Measurements from ENCODE around the gene SKAP2.

The SKAP2 gene

DNA sequence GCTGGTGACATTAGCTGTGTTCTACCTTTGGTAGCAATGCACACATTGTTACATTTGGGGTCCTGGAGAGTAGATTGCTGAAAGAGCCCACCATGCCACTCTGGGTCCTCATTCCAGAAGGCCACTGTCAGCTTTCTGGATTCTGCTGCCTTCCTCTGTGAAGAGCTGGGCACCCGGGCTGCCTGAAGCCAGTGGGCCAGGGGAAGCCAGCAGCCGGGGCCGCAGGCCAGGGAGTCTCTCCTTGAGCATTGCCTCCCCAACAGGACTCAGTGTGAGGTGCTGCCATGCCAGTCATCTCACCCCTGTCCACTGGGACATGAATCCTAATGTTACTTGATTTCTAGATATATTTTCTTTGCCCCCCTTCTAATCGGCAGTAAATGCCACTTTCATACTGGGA lies 234.0 kb downstream of the SKAP2 start:
- in situ Hi-C loops (cut with HindIII; ENCODE audit: low sequenced_read_pairs) = no loop called here
- H3K4me3 ChIP-seq (ENCODE audit: low read depth, low read length) = no peak overlapping the region
- no peak for TF ChIP-seq CTCF (IDR thresholded peaks at IDR 0.05; ENCODE audit: low read depth, low read length)
- no peak for DNase-seq (ENCODE audit: low read depth, low spot score)

DNA sequence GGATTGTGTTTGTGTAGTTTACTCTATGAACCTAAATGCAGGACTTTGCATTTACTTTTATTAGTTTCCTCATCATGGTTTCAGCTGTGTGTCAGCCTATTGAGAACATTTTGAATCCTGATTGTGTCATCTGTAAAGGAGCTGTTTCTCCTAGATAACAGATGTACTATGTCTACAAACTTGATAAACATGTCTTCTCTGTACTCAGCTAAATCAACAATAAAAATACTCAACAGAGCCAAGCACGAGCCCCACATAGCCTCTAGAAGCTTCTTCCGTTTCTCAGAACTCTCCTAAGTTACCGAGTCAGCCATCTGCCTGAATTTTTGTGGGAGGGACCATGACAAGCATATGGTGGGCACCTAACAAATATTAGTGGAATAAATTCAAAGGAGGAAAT lies 234.7 kb downstream of the SKAP2 start:
- no peak overlapping the region for H3K4me3 ChIP-seq (ENCODE audit: low read depth, low read length)
- no peak for DNase-seq (ENCODE audit: low read depth, low spot score)
- in situ Hi-C loops (cut with HindIII; ENCODE audit: low sequenced_read_pairs) = no loop called here
- no peak for TF ChIP-seq CTCF (IDR thresholded peaks at IDR 0.05; ENCODE audit: low read depth, low read length)

GRCh38 chr7:26627891-26628341 lies 236.5 kb downstream of the SKAP2 start:
- TF ChIP-seq CTCF (IDR thresholded peaks at IDR 0.05; ENCODE audit: low read depth, low read length) = no peak
- DNase-seq (ENCODE audit: low read depth, low spot score) = no peak
- H3K4me3 ChIP-seq (ENCODE audit: low read depth, low read length) = no peak overlapping the region
- in situ Hi-C loops (cut with HindIII; ENCODE audit: low sequenced_read_pairs) = no loop called here

DNA sequence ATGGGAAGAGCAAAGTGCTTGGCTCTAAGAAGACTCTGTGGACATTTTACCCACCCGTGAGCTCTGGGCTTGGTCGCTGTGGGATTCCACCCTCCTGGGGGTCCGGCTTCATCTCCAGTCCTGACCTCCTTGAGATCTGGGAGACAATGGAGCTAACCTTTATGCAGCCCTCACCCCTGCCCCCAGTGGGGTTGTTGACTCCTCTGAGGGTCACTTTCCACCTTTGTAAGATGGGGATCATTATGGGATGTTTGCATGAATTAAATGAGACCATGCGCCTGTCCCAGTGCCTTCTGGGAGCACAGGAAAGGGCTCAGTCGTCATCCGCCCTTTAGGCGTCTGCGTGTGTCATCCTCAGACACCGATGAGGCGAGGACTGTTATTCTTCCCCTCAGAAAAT lies 237.2 kb downstream of the SKAP2 start:
- no peak overlapping the region for H3K4me3 ChIP-seq (ENCODE audit: low read depth, low read length)
- in situ Hi-C loops (cut with HindIII; ENCODE audit: low sequenced_read_pairs) = no loop called here
- TF ChIP-seq CTCF (IDR thresholded peaks at IDR 0.05; ENCODE audit: low read depth, low read length) = no peak
- DNase-seq (ENCODE audit: low read depth, low spot score) = no peak

- no peak overlapping the region for H3K4me3 ChIP-seq (ENCODE audit: low read depth, low read length)
- DNase-seq (ENCODE audit: low read depth, low spot score) = no peak
- no peak for TF ChIP-seq CTCF (IDR thresholded peaks at IDR 0.05; ENCODE audit: low read depth, low read length)
- in situ Hi-C loops (cut with HindIII; ENCODE audit: low sequenced_read_pairs) = no loop called here
Observed at GRCh38 chr7:26626687-26627086, 237.7 kb downstream of the SKAP2 start.

GRCh38 chr7:26626156-26626555 lies 238.2 kb downstream of the SKAP2 start:
- DNase-seq (ENCODE audit: low read depth, low spot score) = no peak
- H3K4me3 ChIP-seq (ENCODE audit: low read depth, low read length) = no peak overlapping the region
- in situ Hi-C loops (cut with HindIII; ENCODE audit: low sequenced_read_pairs) = no loop called here
- no peak for TF ChIP-seq CTCF (IDR thresholded peaks at IDR 0.05; ENCODE audit: low read depth, low read length)

DNA sequence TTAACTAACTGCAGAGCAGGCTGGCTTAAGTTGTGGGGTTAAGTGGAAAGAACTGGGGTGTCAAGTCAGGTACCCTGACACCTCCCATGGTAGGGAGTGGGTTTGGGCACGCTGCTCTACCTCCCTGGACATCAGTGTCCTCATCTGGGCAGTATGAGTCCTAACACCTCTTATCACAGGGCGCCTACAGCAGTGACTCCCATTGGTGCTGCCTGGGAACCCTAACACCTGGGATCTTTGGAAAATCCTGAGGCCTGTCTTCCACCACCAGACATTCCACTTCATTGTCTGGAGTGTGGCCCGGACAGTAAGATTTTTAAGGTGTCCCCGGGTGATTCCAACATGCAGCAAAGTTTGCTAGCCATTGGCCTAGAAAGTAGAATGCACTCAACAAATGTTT lies 239.1 kb downstream of the SKAP2 start:
- TF ChIP-seq CTCF (IDR thresholded peaks at IDR 0.05; ENCODE audit: low read depth, low read length) = no peak
- no peak for DNase-seq (ENCODE audit: low read depth, low spot score)
- in situ Hi-C loops (cut with HindIII; ENCODE audit: low sequenced_read_pairs) = no loop called here
- no peak overlapping the region for H3K4me3 ChIP-seq (ENCODE audit: low read depth, low read length)
